Fibroblast of lung (primary cell): ENCODE results near the gene CAMK1D. TPM values are rescaled to one million over a fixed set of nuclear protein-coding genes. Genes with fewer than 3 reads are reported as not detected.

Source experiments
- DNase-seq, 2 donors: peaks; one replicate each; pipeline versions ENCODE4 v3.0.0 to v3.0.0-alpha.2; 2010; ENCODE audit warnings: low read depth in 2 of 2
- H2AFZ ChIP-seq: 2 replicates; pipeline ENCODE4 v1.5.1; 2012; ENCODE audit warnings: low read length, control low read depth, inconsistent platforms
- H3K27ac ChIP-seq: 2 replicates; pipeline ENCODE4 v1.5.1; 2011; ENCODE audit warnings: low read length, control low read depth; ENCODE audit not compliant: insufficient read depth
- H3K27me3 ChIP-seq: 2 replicates; pipeline ENCODE4 v1.5.1; 2011; ENCODE audit warnings: mild to moderate bottlenecking, low read length; ENCODE audit not compliant: control insufficient read depth, insufficient read depth
- H3K36me3 ChIP-seq: 2 replicates; pipeline ENCODE4 v1.5.1; 2011; ENCODE audit warnings: low read length; ENCODE audit not compliant: control insufficient read depth, insufficient read depth
- H3K4me1 ChIP-seq: 2 replicates; pipeline ENCODE4 v1.5.1; 2011; ENCODE audit warnings: low read length; ENCODE audit not compliant: control insufficient read depth, insufficient read depth; ENCODE audit errors: extremely low read depth
- H3K4me2 ChIP-seq: 2 replicates; pipeline ENCODE4 v1.5.1; 2011; ENCODE audit warnings: low read length, control low read depth; ENCODE audit not compliant: insufficient read depth; ENCODE audit errors: extremely low read depth
- H3K4me3 ChIP-seq, 4 experiments: fragments of 200-600 bp in 1 of 4; sonication (generic) in 1 of 4; replicated peaks in 1 of 4; 2 replicates each; pipeline ENCODE4 v1.5.1; 2011 to 2016; ENCODE audit warnings: low read length in 4 of 4, low read depth in 3 of 4, mild to moderate bottlenecking in 3 of 4, control low read depth in 2 of 4, inconsistent platforms in 1 of 4, mixed read lengths in 1 of 4; ENCODE audit not compliant: insufficient read depth in 1 of 4; ENCODE audit errors: control extremely low read depth in 1 of 4
- H3K79me2 ChIP-seq: 2 replicates; pipeline ENCODE4 v1.5.1; 2012; ENCODE audit warnings: mild to moderate bottlenecking, low read length, inconsistent platforms; ENCODE audit not compliant: control insufficient read depth, insufficient read depth
- H3K9ac ChIP-seq: 2 replicates; pipeline ENCODE4 v1.5.1; 2011; ENCODE audit warnings: mild to moderate bottlenecking, low read length, control low read depth; ENCODE audit not compliant: insufficient read depth
- H3K9me3 ChIP-seq: 2 replicates; pipeline ENCODE4 v1.5.1; 2012; ENCODE audit warnings: low read depth, low read length; ENCODE audit not compliant: control insufficient read depth, insufficient read depth
- H4K20me1 ChIP-seq: 2 replicates; pipeline ENCODE4 v1.5.1; 2011; ENCODE audit warnings: low read length; ENCODE audit not compliant: control insufficient read depth, insufficient read depth; ENCODE audit errors: extremely low read depth
- EZH2 ChIP-seq: IDR thresholded peaks from 2 replicates; pipeline ENCODE4 v1.5.1; 2012; ENCODE audit warnings: low read length, control low read depth, mild to moderate bottlenecking; ENCODE audit errors: missing control alignments
- polyA plus RNA-seq, 2 donors: library from polyadenylated mRNA; depleted of rRNA in 1 of 2; stranded (reverse) in 1 of 2; unstranded in 1 of 2; fragments of >200 nt; gene quantifications; 2 replicates each; pipeline ENCODE4 v1.2.1, GENCODE V29; 2011 to 2012; ENCODE audit warnings: missing spikeins in 1 of 2
- total RNA-seq: library from RNA; depleted of rRNA; stranded (reverse); fragments of >200 nt; gene quantifications from 2 replicates; pipeline ENCODE4 v1.2.1, GENCODE V29; 2014
- TF ChIP-seq, protein P1 (sequence below), 2 donors: IDR thresholded peaks in 1 of 2; conservative IDR thresholded peaks in 1 of 2; 1 replicate in 1 of 2; 2 replicates in 1 of 2; pipeline ENCODE4 v1.5.1; 2011 to 2012; ENCODE audit warnings: low read length in 2 of 2, control low read depth in 1 of 2, inconsistent platforms in 1 of 2, low read depth in 1 of 2, mild to moderate bottlenecking in 1 of 2

CAMK1D gene
- total and polyA plus RNA-seq, 2 donors (not counting 1 experiment from before 2014, with no cell fraction given), result 2.3 TPM

DNA sequence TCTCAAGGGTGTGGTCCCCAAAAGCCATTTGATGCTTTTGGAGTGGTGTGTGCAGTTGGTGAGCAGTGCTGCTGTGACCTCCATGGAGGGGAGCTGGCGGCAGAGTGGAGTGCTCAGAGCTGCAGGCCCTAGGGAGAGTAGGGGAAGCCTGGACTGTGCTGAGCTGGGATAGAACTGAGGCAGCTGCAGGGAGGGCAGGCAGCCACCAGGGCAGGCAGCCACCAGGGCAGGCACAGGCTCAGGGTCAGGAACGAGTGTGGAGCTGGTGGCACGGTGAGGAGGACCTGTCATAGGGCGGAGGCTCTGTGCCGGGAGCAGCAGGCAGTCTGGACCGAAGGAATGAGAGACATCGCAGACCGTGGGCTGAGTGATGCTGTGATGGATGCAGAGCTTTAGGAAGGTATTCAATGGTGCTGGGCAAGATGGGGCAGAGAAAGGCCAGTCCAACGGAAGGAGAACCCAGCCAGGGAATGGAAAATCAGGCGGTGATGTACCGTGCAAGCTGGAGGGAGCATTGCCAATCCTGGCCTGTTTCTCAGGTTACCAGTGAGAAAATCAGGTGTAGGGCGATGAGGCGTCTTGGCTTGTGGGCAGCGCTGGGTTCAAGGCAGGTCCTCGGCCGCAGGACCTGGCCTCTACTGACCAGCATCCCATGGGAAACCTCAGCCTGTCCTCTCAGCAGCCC, 152.6 kb downstream of the CAMK1D start:
- DNase-seq, result no peak
- H4K20me1 ChIP-seq, result no peaks in the 10 kb centered on the region

GRCh38 chr10:12502526-12503274, 153.4 kb downstream of the CAMK1D start:
- no peaks in the 10 kb centered on the region for H3K27me3 ChIP-seq
- no peak overlapping the region for H2AFZ ChIP-seq
- no peaks in the 10 kb centered on the region for H3K4me1 ChIP-seq
- no peak overlapping the region for H3K4me2 ChIP-seq
- H3K9ac ChIP-seq, result no peak overlapping the region
- TF ChIP-seq EZH2, result no peak
- TF ChIP-seq, protein P1, sequence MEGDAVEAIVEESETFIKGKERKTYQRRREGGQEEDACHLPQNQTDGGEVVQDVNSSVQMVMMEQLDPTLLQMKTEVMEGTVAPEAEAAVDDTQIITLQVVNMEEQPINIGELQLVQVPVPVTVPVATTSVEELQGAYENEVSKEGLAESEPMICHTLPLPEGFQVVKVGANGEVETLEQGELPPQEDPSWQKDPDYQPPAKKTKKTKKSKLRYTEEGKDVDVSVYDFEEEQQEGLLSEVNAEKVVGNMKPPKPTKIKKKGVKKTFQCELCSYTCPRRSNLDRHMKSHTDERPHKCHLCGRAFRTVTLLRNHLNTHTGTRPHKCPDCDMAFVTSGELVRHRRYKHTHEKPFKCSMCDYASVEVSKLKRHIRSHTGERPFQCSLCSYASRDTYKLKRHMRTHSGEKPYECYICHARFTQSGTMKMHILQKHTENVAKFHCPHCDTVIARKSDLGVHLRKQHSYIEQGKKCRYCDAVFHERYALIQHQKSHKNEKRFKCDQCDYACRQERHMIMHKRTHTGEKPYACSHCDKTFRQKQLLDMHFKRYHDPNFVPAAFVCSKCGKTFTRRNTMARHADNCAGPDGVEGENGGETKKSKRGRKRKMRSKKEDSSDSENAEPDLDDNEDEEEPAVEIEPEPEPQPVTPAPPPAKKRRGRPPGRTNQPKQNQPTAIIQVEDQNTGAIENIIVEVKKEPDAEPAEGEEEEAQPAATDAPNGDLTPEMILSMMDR (conservative IDR thresholded peaks at IDR 0.05 in 1 of 2, IDR thresholded peaks at IDR 0.05 in 1 of 2; ENCODE audit: low read depth in 1 of 2, low read length in 2 of 2), result no peak
- no peak overlapping the region for H3K4me3 ChIP-seq
- no peaks in the 10 kb centered on the region for H3K9me3 ChIP-seq
- H4K20me1 ChIP-seq, result no peaks in the 10 kb centered on the region
- no peak overlapping the region for H3K27ac ChIP-seq
- no peaks in the 10 kb centered on the region for H3K79me2 ChIP-seq
- no peak for DNase-seq
- no peaks in the 10 kb centered on the region for H3K36me3 ChIP-seq

More for the DNA sequence above, 152.6 kb downstream of the CAMK1D start:
- Histone ChIP-seq H3K36me3 (no peaks in the 10 kb centered on the region), H2AFZ (no peak overlapping the region), H3K9ac (no peak overlapping the region), H3K9me3 (no peaks in the 10 kb centered on the region), H3K4me1 (no peaks in the 10 kb centered on the region), H3K27ac (no peak overlapping the region), H3K27me3 (no peaks in the 10 kb centered on the region), H3K4me2 (no peak overlapping the region), H3K4me3 (no peak overlapping the region), H3K79me2 (no peaks in the 10 kb centered on the region)
- TF ChIP-seq, protein P1 (conservative IDR thresholded peaks at IDR 0.05 in 1 of 2, IDR thresholded peaks at IDR 0.05 in 1 of 2; ENCODE audit: low read depth in 1 of 2, low read length in 2 of 2), result no peak
- TF ChIP-seq EZH2, result no peak

GRCh38 chr10:12503311-12503710, 154.0 kb downstream of the CAMK1D start:
- TF ChIP-seq, protein P1 (conservative IDR thresholded peaks at IDR 0.05 in 1 of 2, IDR thresholded peaks at IDR 0.05 in 1 of 2; ENCODE audit: low read depth in 1 of 2, low read length in 2 of 2), result no peak
- no peak for TF ChIP-seq EZH2
- no peak overlapping the region for H2AFZ ChIP-seq
- no peak overlapping the region for H3K27ac ChIP-seq
- H3K4me3 ChIP-seq, result no peak overlapping the region
- no peak overlapping the region for H3K4me2 ChIP-seq
- H3K4me1 ChIP-seq, result no peaks in the 10 kb centered on the region
- H3K9me3 ChIP-seq, result no peaks in the 10 kb centered on the region
- H3K9ac ChIP-seq, result no peak overlapping the region
- H3K36me3 ChIP-seq, result no peaks in the 10 kb centered on the region
- DNase-seq, result no peak
- no peaks in the 10 kb centered on the region for H3K27me3 ChIP-seq
- no peaks in the 10 kb centered on the region for H3K79me2 ChIP-seq
- H4K20me1 ChIP-seq, result no peaks in the 10 kb centered on the region
